ENCODE results near the gene TFCP2.

GRCh38 chr12:51065530-51065929 is 107.4 kb downstream of the TFCP2 start:
- no peak for TF ChIP-seq POLR2A (IDR thresholded peaks at IDR 0.05)
- TF ChIP-seq, protein P1, sequence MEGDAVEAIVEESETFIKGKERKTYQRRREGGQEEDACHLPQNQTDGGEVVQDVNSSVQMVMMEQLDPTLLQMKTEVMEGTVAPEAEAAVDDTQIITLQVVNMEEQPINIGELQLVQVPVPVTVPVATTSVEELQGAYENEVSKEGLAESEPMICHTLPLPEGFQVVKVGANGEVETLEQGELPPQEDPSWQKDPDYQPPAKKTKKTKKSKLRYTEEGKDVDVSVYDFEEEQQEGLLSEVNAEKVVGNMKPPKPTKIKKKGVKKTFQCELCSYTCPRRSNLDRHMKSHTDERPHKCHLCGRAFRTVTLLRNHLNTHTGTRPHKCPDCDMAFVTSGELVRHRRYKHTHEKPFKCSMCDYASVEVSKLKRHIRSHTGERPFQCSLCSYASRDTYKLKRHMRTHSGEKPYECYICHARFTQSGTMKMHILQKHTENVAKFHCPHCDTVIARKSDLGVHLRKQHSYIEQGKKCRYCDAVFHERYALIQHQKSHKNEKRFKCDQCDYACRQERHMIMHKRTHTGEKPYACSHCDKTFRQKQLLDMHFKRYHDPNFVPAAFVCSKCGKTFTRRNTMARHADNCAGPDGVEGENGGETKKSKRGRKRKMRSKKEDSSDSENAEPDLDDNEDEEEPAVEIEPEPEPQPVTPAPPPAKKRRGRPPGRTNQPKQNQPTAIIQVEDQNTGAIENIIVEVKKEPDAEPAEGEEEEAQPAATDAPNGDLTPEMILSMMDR (IDR thresholded peaks at IDR 0.05): no peak
